ENCODE data around the gene KCNMB3.

- TF ChIP-seq CTCF (CRISPR knock-in tag; IDR thresholded peaks at IDR 0.05): no peak
- no peak for TF ChIP-seq POLR2A (IDR thresholded peaks at IDR 0.05; ENCODE audit: insufficient read depth in 1 of 2, low read depth in 2 of 2, low read length in 2 of 2)
- TF ChIP-seq ZNF704 (CRISPR knock-in tag; IDR thresholded peaks at IDR 0.05; ENCODE audit: borderline replicate concordance): no peak
- TF ChIP-seq BATF2 (CRISPR knock-in tag; IDR thresholded peaks at IDR 0.05): no peak
These were observed 3.5 kb downstream of the KCNMB3 start for GRCh38 chr3:179247289-179248015.

Measured in HepG2 (cell line).